Ovary (tissue), 9 donors: Measurements from ENCODE around the gene LAMC3. TPM values are rescaled to one million over a fixed set of nuclear protein-coding genes. Genes with fewer than 3 reads are reported as not detected.
A peak's percentile ranks its signal among the peaks of the same experiment; 100 is the strongest.

ENCODE experiments used
- DNase-seq, 5 donors: peaks; one replicate each; pipeline ENCODE4 v3.0.0-alpha.2; 2019 to 2020
- H3K27ac ChIP-seq, 2 donors: fragments of 200-600 bp; one replicate each; pipeline versions ENCODE4 v1.5.1 to v1.8.0; 2019 to 2022
- H3K27me3 ChIP-seq: fragments of 200-600 bp; one replicate; pipeline ENCODE4 v1.8.0; 2022
- H3K36me3 ChIP-seq: fragments of 200-600 bp; sonication (generic); one replicate; pipeline ENCODE4 v1.5.1; 2019
- H3K4me1 ChIP-seq: one replicate; pipeline ENCODE4 v1.8.1; 2013; ENCODE audit warnings: mild to moderate bottlenecking, moderate library complexity; ENCODE audit not compliant: insufficient read depth
- H3K4me3 ChIP-seq: fragments of 200-600 bp; sonication (generic); one replicate; pipeline ENCODE4 v1.5.1; 2017
- H3K9me3 ChIP-seq, 2 donors: fragments of 200-600 bp in 1 of 2; sonication (generic) in 1 of 2; one replicate each; pipeline versions ENCODE4 v1.5.1 to v1.8.1; 2013 to 2019; ENCODE audit warnings: mild to moderate bottlenecking in 1 of 2, moderate library complexity in 1 of 2
- CTCF ChIP-seq, 3 donors: fragments of 450-650 bp in 2 of 3; fragments of 200-600 bp in 1 of 3; IDR thresholded peaks; one replicate each; pipeline versions ENCODE4 v1.5.1 to v1.8.0; 2016 to 2022; ENCODE audit warnings: antibody characterized with exemption in 3 of 3, mild to moderate bottlenecking in 1 of 3
- EP300 ChIP-seq: sonication (generic); formaldehyde crosslinking; IDR thresholded peaks from one replicate; pipeline ENCODE4 v1.6.1; 2017; ENCODE audit warnings: antibody characterized with exemption
- POLR2A ChIP-seq: fragments of 450-650 bp; IDR thresholded peaks from one replicate; pipeline ENCODE4 v1.6.1; 2017; ENCODE audit warnings: antibody characterized with exemption, mild to moderate bottlenecking, moderate library complexity
- WGBS, 3 donors: extraction: QIAGEN DNeasy Blood & Tissue Kit in 1 of 3; methylation state at CpG; one replicate each; pipeline versions ENCODE4 v1.1.5 to v1.1.7; 2013 to 2017; 5-methylcytosine and 5-hydroxymethylcytosine counted together
- intact Hi-C, 4 donors: fragments of 100-400 bp; cut with DNase I; formaldehyde crosslinking; loops; one replicate each; pipeline versions ENCODE4 v1.11.0 to v1.15.1; 2022 to 2023
- polyA plus RNA-seq, 2 donors: library from polyadenylated mRNA; stranded (reverse); fragments of 200-250 nt in 1 of 2; fragments of 350-450 nt in 1 of 2; fragmentation: Illumina TruSeq in 1 of 2; extraction: RNeasy Lipid Tissue Mini Kit (QIAGEN cat#74804) in 1 of 2; gene quantifications; one replicate each; pipeline ENCODE4 v1.2.3, GENCODE V29; 2013 to 2014
- total RNA-seq, 7 donors: library from RNA; depleted of rRNA in 2 of 7; stranded (reverse); fragments of >200 nt in 2 of 7; fragmentation: NEBNext Ultra II Directional in 3 of 7; extraction: Animal tissue kit (Norgen Biotek cat#: 25700) in 3 of 7; gene quantifications; one replicate each; pipeline versions ENCODE4 v1.1.0 to v1.2.4, GENCODE V29; 2016 to 2023
- donor health status: DM: no; HTN: no; CAD: no; lungs with moderate emphysema.
- donor health status: DM: no; HTN: no; CAD: no.
- donor health status: Bipolar disorder and iron deficiency.
- donor health status: DM: yes; HTN: yes; CAD: no.
- donor health status: DM: no; HTN: no; CAD: no.
- donor health status: DM: yes; HTN: yes; CAD: no.

LAMC3 gene
- total and polyA plus RNA-seq, 9 donors, result 0.48 to 5.7 (median 1.8) TPM

- no peaks in the 10 kb centered on the region for H3K4me1 ChIP-seq
- H3K4me3 ChIP-seq, result no peak overlapping the region
- DNase-seq, result no peak
- H3K27me3 ChIP-seq, result no peaks in the 10 kb centered on the region
- H3K36me3 ChIP-seq, result no peaks in the 10 kb centered on the region
- H3K27ac ChIP-seq, result no peak overlapping the region
- intact Hi-C loops, result loop anchor here in 1 of 4 donors (5.0 kb wide), 1 partner anchor 1450 kb away; no protein-coding TSS in a partner anchor
- WGBS, 3 donors, result 66 to 72% (median 67%) methylated on average over 14 of the region's 14 CpGs
- H3K9me3 ChIP-seq, result no peaks in the 10 kb centered on the region
- no peak for TF ChIP-seq EP300
- no peak for TF ChIP-seq CTCF (IDR thresholded peaks at IDR 0.05)
- no peak for TF ChIP-seq POLR2A
Observed at GRCh38 chr9:130996676-130997394, 12.1 kb upstream of the LAMC3 start.

- Histone ChIP-seq H3K4me3 (no peak overlapping the region), H3K4me1 (no peaks in the 10 kb centered on the region), H3K27me3 (no peaks in the 10 kb centered on the region), H3K9me3 (no peaks in the 10 kb centered on the region), H3K36me3 (no peaks in the 10 kb centered on the region), H3K27ac (no peak overlapping the region)
- WGBS, 3 donors, result 44 to 68% (median 58%) methylated on average over 2 of the region's 2 CpGs
- intact Hi-C loops, result loop anchor here in 1 of 4 donors (5.0 kb wide), 1 partner anchor 1450 kb away; no protein-coding TSS in a partner anchor
- no peak for DNase-seq
- TF ChIP-seq EP300 (no peak), CTCF (IDR thresholded peaks at IDR 0.05) (no peak), POLR2A (no peak)
Observed at GRCh38 chr9:130997395-130997684, 11.6 kb upstream of the LAMC3 start.

GRCh38 chr9:130997925-130998596, 10.9 kb upstream of the LAMC3 start:
- H3K4me1 ChIP-seq, result no peaks in the 10 kb centered on the region
- H3K27ac ChIP-seq, result no peak overlapping the region
- peak in 1 of 5 donors; percentile 52 for DNase-seq
- TF ChIP-seq EP300 (no peak), CTCF (IDR thresholded peaks at IDR 0.05) (peak in 1 of 3 donors; percentile 15), POLR2A (no peak)
- H3K36me3 ChIP-seq, result no peaks in the 10 kb centered on the region
- intact Hi-C loops, result loop anchor here in 1 of 4 donors (5.0 kb wide), 1 partner anchor 1451 kb away; no protein-coding TSS in a partner anchor
- 28 to 36% (median 35%) methylated on average over 26 to 28 of the region's 28 CpGs for WGBS, 3 donors
- no peaks in the 10 kb centered on the region for H3K9me3 ChIP-seq
- no peaks in the 10 kb centered on the region for H3K27me3 ChIP-seq
- H3K4me3 ChIP-seq, result no peak overlapping the region

- Histone ChIP-seq H3K4me3 (no peak overlapping the region), H3K9me3 (no peaks in the 10 kb centered on the region), H3K4me1 (no peaks in the 10 kb centered on the region), H3K36me3 (no peaks in the 10 kb centered on the region), H3K27ac (no peak overlapping the region), H3K27me3 (no peaks in the 10 kb centered on the region)
- intact Hi-C loops, result loop anchor here in 1 of 4 donors (5.0 kb wide), 1 partner anchor 1451 kb away; no protein-coding TSS in a partner anchor
- WGBS, 3 donors, result 54 to 58% (median 55%) methylated on average over 22 of the region's 22 CpGs
- no peak for TF ChIP-seq CTCF (IDR thresholded peaks at IDR 0.05)
- no peak for TF ChIP-seq POLR2A
- no peak for TF ChIP-seq EP300
- DNase-seq, result no peak
Observed at GRCh38 chr9:130998597-130999244, 10.3 kb upstream of the LAMC3 start.
